ENCODE measurements around the gene TGOLN2.
"Not testable (repeated sequence)": the region's sequence is repeated elsewhere in the genome, so short reads cannot be mapped to it uniquely, and the experiment has no call there.

The TGOLN2 gene

DNA sequence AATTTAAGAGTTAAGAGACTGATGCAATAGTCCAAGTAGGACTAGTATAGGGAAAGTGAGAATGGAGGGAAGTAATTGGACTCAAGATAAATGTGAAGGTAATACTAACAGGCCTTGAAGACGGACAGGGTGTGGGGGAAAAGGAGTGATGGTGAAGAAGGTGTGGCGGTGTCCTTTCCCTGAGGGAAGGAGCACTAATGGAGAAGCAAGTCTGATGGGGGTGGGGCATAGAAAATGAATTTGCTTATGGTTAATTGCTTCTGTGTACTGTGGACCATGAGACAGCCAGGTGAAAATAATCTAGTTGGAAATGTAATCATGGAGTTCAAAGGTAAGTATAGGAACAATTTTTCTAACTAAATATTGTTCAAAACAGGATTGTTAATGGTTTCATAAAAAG is 7.1 kb upstream of the TGOLN2 start:
- DNase-seq, result no peak

DNA sequence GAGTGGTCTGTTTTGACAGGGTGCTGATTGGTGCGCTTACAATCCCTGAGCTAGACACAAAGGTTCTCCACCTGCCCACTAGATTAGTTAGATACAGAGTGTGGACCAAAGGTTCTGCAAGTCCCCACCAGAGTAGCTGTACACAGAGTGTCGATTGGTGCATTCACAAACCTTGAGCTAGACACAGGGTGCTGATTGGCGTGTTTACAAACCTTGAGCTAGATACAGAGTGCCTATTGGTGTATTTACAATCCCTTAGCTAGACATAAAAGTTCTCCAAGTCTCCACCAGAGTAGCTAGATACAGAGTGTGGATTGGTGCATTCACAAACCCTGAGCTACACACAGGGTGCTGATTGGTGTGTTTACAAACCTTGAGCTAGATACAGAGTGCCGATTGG is 6.1 kb upstream of the TGOLN2 start:
- not testable (repeated sequence) for DNase-seq

DNA sequence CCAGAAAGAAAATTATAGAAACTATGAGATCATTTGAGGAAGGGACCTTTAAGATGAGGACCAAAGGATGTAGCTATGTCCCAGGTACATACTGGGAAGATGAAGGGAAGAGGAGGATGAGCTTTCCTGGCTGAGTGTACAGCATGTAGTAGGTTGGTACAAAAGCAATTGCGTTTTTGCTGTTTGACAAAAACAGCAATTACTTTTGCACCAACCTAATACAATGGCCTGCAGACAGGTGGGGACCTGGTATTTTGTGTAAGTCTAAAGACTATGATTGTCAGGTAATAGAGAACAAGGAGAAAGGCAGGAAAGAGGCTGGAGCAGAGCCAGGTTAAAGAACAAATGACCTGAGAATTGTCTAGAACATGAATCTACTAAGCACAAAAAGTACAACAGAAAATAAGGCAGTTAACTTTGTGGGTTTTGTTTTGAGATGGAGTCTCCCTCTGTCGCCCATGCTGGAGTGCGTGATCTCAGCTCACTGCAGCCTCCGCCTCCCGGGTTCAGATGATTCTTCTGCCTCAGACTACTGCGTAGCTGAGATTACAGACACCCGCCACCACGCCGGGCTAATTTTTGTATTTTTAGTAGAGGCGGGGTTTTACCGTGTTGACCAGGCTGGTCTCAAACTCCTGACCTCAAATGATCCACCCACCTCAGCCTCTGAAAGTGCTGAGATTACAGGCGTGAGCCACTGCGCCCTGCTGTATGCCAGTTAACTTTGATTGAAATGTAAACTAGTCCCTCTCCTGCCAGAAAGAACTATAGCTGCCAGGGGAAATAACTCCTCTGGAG is 3.2 kb upstream of the TGOLN2 start:
- DNase-seq, result no peak

DNA sequence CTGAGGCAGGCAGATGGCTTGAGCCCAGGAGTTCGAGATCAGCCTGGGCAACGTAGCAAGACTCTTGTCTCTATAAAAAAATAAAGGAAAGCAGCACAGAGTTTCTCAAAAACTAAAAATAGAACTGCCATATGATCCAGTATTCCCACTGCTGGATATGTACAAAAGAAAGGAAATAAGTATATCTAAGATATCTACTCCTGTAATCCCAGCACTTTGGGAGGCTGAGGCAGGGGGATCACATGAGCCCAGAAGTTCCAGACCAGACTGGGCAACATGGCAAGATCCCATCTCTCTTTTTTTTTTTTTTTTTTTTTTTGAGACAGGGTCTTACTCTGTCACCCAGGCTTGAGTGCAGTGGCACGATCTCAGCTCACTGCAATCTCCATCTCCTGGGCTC is 1.9 kb upstream of the TGOLN2 start:
- DNase-seq, result not testable (repeated sequence)

DNA sequence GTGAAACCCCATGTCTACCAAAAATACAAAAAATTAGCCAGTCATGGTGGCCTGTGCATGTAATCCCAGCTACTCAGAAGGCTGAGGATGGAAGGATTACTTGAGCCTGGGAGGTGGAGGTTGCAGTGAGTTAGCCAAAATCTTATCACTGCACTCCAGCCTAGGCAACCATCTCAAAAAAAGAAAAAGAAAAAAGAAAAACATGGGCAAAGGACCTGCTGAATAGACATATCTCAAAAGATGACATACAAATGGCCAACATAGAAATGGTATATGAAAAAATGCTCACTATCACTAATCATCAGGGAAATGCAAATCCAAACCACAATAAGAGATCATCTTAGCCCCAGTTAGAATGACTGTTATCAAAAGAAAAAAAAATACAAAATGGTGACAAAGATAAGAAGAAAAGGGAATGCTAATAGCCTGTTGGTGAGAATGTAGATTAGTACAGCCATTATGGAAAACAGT is 1.4 kb upstream of the TGOLN2 start:
- DNase-seq, result no peak

DNA sequence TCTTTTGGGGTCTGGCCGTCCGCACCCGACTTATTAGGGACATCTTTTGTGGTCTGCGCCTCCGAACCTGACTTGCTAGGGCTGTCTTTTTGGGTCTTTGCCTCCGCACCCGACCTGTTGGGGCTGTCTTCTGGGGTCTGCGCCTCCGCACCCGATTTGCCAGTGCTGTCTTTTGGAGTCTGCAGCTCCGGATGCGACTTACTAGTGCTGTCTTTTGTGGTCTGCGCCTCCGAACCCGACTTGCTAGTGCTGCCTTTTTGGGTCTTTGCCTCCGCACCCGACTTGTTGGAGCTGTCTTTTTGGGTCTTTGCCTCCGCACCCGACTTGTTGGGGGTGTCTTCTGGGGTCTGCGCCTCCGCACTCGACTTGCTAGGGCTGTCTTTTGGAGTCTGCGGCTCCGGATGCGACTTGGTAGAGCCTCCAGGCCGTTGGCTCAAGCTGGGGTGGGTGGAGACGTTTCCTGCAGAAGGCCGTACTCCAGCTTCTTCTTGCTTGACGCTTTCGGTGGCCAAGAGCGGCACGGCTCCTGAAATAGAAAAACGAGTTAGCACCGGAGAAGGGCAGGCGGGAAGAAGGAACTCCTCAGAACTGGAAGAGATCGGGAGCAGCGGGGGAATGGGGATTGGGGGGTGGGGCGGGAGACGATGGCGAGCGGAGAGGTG is 498 bp downstream of the TGOLN2 start:
- peak; percentile 61 for DNase-seq

DNA sequence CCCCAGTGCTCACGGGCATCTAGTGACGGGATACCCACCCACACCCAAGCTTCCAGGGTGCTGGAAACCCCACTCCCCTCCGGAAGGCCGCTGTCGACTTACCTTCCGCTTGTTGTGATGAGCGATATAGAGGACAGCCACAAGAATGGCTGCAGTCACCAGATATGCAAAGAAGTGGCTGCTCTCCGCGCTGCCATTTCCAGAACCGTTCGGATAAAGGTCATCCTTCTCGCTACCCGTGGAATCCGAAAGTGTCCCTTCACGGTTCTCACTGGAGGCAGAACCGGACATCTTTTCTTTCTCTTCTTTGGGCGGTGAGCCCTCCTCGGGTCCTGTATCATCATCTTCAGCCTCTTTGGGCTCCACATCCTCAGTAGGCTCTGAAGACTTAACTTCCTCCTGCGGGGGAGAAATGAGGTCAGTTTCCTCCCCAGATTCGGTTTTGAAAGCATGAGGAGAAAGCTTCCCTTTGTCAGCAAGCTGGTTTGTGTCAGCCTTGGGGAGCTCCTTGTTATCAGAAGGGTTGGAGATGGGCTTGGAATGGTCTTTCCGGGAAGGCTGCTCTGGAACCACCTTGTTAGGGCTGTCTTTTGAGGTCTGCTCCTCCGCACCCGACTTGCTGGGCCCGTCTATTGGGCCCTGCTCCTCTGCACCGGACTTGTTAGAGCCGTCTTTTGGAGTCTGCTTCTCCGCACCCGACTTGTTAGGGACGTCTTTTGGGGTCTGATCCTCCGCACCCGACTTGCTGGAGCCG is 1.2 kb downstream of the TGOLN2 start:
- DNase-seq, result peak; percentile 62

DNA sequence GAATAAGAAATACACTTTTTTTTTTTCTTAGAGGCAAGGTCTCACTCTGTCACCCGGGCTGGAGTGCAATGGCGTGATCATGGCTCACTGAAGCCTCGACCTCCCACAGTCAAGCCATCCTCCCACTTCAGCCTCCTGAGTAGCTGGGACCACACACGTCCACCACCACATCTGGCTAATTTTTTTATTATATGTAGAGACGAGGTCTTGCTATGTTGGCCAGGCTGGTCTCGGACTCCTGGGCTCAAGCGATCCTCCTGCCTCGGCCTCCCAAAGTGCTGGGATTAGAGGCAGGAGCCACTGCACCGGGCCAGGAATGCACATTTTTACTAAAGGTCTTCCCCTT is 2.4 kb downstream of the TGOLN2 start:
- DNase-seq, result no peak

DNA sequence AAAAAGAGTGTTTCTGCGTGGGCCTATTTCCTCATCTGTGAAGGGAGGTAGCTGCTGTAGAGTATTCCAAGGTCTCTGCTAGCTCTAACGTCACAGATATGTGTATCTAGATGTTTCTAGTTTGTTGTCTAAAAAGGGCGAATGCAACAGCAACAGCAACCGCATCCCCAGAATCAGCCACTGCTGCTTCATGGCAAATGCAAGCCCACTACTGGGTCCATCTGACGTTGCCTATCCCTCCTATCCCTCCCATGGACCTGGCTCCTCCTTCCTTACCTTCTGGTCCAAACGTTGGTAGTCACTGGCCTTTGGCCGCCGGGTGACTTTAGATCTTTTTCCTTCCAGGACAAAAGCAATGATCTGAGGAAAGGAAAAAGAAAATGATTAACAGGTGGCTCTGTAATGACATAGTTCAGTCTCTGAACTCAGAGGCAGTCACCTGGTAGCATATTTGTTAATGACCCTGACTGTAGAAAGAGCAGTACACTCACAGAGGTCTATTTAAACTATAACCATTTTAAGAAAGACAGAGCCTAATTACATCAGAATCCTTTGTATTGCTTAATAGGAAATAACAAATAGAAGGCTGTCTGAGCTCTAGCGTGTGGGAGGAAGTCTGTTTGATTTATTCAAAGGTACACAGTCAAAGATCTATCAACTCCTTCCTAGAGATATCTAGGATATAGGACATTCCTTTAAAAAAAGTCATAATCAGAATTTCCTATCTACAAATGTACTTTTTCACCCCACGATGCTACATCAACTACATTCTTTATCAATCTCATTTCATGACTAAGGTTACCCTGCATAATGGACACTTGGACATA is 2.9 kb downstream of the TGOLN2 start:
- DNase-seq, result no peak

DNA sequence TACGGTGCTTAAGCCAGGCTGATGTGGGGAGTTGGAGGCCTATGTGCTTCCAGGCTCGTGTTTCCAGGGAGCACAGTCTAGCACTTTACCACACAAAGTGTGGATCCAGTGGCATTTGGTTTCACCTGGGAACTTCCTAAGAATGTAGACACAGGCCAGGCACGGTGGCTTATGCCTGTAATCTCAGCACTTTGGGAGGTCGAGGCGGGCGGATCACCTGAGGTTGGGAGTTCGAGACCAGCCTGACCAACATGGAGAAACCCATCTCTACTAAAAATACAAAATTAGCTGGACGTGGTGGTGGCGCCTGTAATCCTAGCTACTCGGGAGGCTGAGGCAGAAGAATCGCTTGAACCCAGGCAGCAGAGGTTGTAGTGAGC is 3.8 kb downstream of the TGOLN2 start:
- DNase-seq, result not testable (repeated sequence)

DNA sequence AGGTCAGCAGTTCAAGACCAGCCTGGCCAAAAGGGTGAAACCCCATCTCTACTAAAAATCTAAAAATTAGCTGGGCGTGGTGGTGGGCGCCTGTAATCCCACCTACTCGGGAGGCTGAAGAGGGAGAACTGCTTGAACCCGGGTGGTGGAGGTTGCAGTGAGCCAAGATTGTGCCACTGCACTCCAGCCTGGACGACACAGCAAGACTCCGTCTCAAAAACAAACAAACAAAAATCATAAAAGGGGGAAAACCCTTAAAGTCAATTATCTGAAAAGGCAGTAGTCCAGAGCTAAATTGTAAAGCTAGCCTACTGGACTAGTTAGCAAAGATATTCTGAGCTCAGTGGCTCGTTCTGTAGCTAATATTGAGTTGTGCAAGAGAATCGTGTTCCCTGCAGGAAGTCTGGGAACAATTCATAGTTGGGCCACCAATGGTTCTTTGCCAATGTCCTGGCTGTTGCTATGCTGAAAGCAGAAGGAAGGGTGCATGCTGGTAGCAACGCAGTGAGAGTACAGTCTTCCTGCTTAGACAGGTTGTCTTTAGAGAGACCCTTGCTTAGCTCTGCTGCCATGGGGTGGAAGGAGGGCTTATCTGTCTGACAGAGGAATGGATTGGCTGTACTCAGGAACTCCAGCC is 4.3 kb downstream of the TGOLN2 start:
- DNase-seq, result no peak

DNA sequence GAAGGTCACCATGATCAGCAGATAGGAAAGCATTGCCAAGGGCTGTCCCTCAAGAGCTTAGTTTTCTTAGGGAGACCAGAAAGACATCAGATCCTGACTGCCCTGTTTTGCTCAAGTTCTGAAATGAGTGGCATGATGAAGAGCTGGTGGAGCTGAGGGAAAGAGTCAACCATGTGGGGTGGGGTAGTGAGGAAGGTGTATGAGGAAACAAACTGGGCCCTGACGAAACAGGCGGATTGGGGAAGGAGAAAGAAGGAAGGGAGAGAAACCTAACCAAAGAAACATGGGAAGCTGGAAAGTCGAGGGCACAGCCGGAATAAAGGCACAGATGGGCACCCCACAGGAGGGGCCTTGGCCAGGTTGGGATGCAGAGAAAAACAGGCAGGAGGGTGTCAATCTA is 8.0 kb downstream of the TGOLN2 start:
- DNase-seq, result no peak

DNA sequence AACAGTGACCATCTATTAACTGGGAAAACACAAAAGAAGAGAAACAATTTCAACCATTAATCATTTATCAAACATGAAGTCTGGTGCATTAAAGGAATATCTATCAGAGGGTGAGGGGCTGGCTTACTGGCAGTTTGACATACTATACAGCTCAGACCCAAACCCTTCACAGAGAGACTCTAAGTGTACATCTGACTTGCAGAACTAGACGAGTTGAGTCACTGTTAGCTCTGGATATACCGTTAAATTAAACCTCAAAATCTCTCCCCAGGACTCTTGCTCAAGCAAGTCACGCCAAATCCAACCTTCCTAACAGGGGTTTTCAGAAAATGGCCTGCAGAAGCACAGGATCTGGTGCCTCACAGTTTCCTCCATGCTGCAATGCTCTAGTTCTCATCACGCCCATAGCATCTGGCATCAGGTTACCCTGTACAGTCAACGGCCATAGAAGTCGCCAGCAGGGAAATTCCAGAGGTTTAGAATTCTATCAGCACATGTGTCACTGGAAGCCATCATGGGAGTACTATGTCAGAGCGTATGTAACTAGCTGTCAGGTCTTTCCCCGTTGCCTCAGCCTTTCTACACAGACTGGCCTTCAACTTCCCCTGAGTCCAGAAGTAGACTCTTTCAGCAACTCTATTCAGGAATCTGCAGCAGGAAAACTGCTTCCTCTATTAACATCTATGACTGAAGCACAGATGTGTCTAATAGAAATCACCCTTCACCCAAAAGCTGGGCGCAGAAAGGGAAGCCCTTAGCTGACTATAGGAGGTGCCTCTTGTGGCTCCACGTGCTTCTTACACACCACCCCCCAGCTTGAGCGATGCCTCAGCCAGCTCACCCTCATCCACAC is 9.3 kb downstream of the TGOLN2 start:
- no peak for DNase-seq

DNA sequence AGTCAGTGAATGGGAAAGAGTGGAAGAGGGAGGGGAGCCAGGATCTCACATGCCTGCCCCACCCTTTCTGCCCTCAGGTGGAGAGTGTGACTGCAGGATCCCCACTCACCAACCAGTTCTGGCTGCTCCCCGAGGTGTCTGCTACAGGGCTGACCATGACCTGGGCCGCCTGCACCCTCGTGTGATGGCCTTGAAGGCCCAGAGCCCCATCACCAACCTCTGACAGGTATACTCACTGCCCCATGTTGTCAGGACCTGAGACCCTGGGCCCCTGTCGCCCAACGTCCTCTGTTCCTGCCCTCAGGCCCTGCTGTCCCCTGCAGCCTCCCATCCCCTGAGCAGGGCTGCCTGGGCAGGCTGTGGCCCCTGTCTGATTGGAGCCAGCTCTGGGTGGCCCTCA is 11.9 kb downstream of the TGOLN2 start:
- not testable (repeated sequence) for DNase-seq

DNA sequence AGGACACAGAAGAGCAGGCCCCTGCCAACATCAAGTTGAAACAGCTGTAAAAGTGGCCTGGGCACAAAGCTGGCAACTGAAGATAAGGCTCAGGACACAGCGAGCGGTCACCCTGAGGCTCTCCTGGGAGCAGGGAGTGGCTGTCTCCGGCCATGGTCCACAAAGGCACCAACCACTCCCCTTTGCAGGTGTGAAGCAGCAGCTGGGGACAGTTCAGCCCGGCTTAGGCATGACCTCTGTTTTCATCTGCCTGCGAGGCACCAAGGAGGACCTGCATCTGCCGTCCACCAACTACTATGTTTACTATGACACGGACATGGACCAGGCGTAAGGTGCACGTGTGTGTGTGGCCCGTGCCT is 12.9 kb downstream of the TGOLN2 start:
- DNase-seq, result no peak

DNA sequence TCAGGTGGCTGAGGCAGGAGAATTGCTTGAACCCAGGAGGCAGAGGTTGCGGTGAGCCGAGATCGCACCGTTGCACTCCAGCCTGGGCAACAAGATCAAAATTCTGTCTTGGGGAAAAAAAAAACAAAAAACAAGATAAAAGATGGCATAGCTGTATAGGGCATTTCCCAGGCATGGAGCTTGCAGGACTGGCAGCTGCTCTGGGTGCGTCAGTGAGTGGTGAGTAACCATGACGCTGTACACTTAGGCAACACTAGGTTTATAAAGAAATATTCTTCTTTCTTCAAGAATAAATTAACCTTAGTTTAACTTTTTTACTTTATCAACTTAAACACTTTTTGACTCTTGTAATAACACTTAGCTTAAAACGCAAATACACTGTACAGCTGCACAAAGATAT is 15.4 kb downstream of the TGOLN2 start:
- no peak for DNase-seq

DNA sequence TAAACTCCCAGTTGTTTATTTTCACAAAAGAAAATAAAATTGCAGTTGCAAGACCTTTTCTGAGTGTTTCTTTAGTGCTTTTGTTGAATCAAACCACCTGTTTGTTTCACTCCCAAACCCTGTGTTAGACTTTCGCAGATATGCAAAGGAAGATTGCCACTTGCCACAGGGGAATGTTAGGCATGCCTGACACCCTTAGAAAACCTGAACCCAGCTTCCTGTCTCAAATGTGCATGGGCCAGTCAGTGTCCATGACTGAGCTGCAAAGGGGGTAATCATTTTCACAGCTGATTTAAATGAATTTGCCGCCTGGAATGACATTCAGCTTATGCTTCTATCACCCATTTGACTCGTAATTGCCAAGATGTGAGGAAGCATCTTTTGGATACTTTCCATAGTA is 17.5 kb downstream of the TGOLN2 start:
- no peak for DNase-seq

DNA sequence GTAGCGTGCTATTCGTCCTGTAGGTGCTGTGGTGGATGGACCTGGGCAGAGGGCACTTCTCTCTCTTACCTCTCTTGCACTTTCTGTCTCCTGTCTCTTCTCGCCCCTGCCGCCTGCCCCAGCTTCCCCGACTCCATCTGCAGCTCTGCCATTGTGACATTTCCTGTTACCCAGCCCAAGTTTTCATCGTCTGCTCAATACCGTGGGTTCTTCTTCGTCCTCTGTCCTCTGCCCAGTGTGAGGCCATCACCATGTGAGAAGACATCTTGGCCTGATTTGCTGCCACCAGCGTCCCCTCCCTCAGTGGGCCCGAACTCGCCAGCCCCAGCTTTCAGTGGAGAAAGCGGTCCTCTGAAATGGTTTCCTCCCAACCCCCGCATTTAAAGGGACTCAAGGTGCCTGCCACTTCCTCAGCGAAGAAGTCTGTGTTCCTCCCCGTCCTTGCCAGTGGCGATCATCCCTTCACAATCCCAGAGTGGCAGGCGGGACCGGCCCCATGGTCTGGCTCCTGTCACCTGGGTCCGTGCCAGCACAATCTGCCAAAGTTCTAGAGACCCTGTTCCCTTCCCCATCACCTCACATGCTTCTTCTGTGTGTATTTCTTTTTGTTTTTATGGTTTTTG is 18.0 kb downstream of the TGOLN2 start:
- DNase-seq, result peak; percentile 23

DNA sequence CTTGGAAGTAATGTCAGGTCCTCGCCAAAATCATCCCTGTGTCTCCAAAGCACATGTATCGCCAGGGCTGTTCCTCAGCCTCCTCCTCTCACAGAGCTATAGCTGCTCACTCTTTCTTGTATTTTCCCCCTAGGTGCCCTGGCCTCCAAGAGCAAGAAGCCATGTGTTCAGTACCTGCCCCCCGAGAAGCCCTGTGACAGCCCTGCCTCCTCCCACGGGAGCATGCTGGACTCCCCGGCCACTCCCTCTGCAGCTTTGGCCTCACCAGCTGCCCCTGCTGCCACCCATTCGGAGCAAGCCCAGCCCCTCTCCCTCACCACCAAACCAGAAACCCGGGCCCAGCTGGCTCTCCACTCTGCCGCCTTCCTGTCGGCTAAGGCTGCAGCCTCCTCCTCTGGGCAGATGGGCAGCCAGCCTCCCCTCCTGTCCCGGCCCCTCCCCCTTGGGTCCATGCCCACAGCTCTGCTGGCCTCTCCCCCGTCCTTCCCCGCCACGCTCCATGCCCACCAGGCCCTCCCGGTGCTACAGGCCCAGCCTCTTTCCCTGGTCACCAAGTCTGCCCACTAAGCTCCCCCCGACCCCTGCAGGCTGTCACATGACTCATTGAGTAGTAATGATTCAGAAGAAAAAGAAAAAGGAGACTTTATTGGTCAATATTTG is 18.8 kb downstream of the TGOLN2 start:
- no peak for DNase-seq

DNA sequence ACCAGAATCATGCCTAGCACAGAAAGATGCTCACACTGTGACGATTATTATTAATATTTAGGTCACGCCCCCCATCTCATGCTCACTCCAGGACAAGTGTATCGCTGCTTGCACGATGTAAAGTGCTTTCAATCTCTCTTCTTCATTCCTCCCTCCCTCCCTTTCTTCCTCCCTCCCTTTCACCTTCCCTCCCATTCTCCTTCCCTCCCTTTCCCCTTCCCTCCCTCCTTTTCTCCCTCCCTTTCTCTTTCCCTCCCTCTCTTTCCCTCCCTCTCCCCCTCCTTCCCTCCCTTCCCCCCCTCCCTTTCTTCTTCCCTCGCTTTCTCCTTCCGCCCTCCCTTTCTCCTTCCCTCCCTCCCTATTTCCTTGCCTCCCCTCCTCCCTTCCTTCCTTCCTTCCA is 19.6 kb downstream of the TGOLN2 start:
- DNase-seq, result no peak

DNA sequence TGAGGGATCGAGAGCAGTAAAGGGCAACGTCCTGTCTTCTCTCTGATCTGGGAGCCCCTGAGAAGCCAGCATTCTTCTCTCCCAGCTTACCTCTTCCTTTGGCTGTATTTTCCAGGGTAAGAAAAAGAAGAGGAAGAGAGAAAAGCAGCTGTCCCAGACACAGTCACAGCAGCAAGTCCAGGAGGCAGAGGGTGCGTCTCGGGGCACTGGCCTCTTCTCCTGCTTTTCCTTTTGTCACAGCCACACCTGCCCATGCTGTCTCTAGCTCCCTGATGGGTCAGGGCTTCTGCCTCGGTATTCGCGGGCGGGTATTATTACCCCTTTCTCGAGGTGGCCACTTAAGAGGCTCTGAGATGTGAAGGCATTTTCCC is 20.3 kb downstream of the TGOLN2 start:
- DNase-seq, result no peak

Data from CD4-positive, alpha-beta T cell treated with Interleukin-21 for 1 hour (primary cell).